ENCODE results near the gene CYP2C8. TPM values are rescaled to one million over a fixed set of nuclear protein-coding genes. Genes with fewer than 3 reads are reported as not detected.

Gene CYP2C8
- total and polyA plus RNA-seq, 4 donors = 1.8 to 7.0 (median 4.4) TPM

DNA sequence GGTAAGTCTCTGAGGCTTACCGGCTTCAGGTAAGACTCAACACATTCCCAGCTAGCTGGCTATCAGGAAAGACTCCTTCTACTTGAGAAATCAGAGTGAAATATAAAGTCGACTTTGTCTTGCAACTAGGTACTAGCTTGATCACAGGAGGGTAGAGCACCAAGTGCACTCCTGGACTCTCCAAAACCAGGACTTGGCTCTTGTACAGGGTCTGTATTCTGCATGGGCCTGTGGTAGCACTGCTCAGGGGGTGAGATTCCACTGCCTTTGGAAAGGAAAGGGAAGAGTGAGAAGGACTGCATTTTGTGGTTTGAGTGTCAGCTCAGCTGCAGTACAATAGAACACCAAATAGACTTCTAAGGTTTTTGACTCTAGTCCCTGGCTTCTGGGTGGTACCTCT, 19.4 kb downstream of the CYP2C8 start:
- Histone ChIP-seq H3K4me3 (ENCODE audit: low read depth, low read length) (no peak overlapping the region), H3K9me3 (ENCODE audit: control insufficient read depth, insufficient read depth, low read length) (no peaks in the 10 kb centered on the region), H3K4me1 (ENCODE audit: control insufficient read depth, insufficient read depth, low read length) (no peaks in the 10 kb centered on the region), H3K27me3 (ENCODE audit: control insufficient read depth, insufficient read depth, low read length) (no peaks in the 10 kb centered on the region), H3K36me3 (ENCODE audit: control insufficient read depth, insufficient read depth, low read length) (no peaks in the 10 kb centered on the region), H3K27ac (ENCODE audit: low read depth, low read length) (no peak overlapping the region)
- DNase-seq (ENCODE audit: low read depth in 4 of 6, low spot score in 6 of 6) = no peak
- 88% methylated on average over 1 of the region's 2 CpGs for WGBS (ENCODE audit: insufficient coverage)

DNA sequence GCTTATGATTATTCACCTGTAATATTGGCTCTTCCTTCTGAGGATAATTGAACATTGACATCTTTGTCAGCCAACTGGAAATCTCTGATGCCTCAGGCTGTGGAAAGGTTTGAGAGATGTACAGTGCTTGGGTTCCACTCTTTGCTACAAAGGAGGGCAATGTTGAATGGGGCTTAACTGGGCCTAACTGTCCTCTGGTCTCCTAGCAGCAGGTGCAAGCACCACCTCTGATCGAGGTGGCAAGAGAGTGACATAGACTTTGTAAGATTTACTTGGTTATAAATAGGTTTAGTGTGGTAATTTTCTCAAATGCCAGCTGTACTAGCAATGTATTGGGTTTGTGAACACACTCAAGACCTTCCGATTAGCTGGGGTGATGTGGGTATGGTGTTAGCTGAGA, 21.1 kb downstream of the CYP2C8 start:
- Histone ChIP-seq H3K27me3 (ENCODE audit: control insufficient read depth, insufficient read depth, low read length) (no peaks in the 10 kb centered on the region), H3K9me3 (ENCODE audit: control insufficient read depth, insufficient read depth, low read length) (no peaks in the 10 kb centered on the region), H3K36me3 (ENCODE audit: control insufficient read depth, insufficient read depth, low read length) (no peaks in the 10 kb centered on the region), H3K4me3 (ENCODE audit: low read depth, low read length) (no peak overlapping the region), H3K27ac (ENCODE audit: low read depth, low read length) (no peak overlapping the region), H3K4me1 (ENCODE audit: control insufficient read depth, insufficient read depth, low read length) (no peaks in the 10 kb centered on the region)
- no peak for DNase-seq (ENCODE audit: low read depth in 4 of 6, low spot score in 6 of 6)
- 90% methylated on average over 1 of the region's 2 CpGs for WGBS (ENCODE audit: insufficient coverage)

DNA sequence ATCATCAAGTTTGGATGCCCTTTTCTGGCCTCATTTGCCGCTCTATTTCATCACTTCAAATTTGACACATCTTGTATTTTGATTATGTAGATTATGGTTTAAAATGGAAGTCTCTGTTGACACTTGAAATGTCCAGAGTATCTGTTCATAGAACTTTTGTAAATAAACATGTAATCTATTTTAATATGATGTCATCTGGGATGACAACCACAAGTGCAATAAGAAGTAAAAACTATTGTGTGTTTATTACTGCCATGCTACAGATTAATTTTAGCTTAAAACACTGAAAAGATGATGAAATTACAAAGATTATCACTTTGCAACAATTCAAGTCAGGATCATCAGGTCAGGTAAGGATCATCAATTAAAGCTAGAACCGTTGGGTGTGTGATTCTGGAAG, 30.0 kb downstream of the CYP2C8 start:
- H3K27ac ChIP-seq (ENCODE audit: low read depth, low read length) = no peak overlapping the region
- H3K4me1 ChIP-seq (ENCODE audit: control insufficient read depth, insufficient read depth, low read length) = no peaks in the 10 kb centered on the region
- H3K27me3 ChIP-seq (ENCODE audit: control insufficient read depth, insufficient read depth, low read length) = no peaks in the 10 kb centered on the region
- no peak for DNase-seq (ENCODE audit: low read depth in 4 of 6, low spot score in 6 of 6)
- no peak overlapping the region for H3K4me3 ChIP-seq (ENCODE audit: low read depth, low read length)
- no CpG with 5 or more reads among the region's 2 CpGs for WGBS (ENCODE audit: insufficient coverage)
- H3K9me3 ChIP-seq (ENCODE audit: control insufficient read depth, insufficient read depth, low read length) = no peaks in the 10 kb centered on the region
- H3K36me3 ChIP-seq (ENCODE audit: control insufficient read depth, insufficient read depth, low read length) = no peaks in the 10 kb centered on the region

DNA sequence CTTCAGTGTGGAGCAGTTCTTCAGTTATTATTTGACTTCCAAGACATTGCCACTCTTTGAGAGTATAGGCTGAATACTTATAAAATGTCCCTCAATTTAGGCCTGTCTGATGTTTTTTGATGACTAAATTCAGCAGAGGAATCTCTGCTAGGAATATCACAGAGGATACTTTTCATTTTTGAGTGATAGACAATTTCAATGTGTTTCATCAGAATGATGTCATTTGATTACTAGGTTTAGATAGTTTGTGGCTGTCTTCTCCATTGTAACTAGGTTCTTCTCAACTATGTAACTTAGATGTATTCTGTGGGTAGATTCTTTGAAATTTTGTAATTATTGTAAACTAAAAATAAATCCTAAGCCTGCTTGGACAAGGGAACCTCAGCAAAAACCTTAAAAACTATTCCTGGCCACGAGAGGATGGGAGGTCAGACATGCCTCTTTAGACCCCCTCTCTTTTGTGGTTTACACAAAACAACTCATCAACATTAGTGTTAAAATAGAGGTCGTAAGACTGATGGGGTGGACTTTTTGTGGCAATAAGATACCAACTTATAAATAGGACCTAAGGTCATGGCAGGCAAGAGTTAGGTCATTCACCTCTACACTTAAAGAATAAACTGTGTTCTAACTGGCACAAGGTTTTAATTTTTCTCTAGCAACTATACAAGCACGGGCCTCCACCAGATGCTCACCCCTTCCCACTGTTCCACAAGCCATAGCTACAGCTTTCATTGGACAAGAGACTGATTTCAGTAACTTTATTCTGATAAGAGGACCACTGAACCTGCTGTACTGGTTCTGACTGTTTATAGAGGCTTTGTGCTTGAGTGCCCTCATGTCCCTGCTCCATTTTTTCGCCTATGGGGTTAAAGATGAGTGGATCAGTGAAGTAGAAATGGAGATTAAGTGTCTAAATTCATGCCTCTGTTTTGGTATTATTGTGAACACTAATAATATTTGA, 33.7 kb downstream of the CYP2C8 start:
- no peak for DNase-seq (ENCODE audit: low read depth in 4 of 6, low spot score in 6 of 6)
- Histone ChIP-seq H3K9me3 (ENCODE audit: control insufficient read depth, insufficient read depth, low read length) (no peaks in the 10 kb centered on the region), H3K4me1 (ENCODE audit: control insufficient read depth, insufficient read depth, low read length) (no peaks in the 10 kb centered on the region), H3K27me3 (ENCODE audit: control insufficient read depth, insufficient read depth, low read length) (no peaks in the 10 kb centered on the region), H3K4me3 (ENCODE audit: low read depth, low read length) (no peak overlapping the region), H3K27ac (ENCODE audit: low read depth, low read length) (no peak overlapping the region), H3K36me3 (ENCODE audit: control insufficient read depth, insufficient read depth, low read length) (no peaks in the 10 kb centered on the region)
- 100% methylated on average over 1 of the region's 4 CpGs for WGBS (ENCODE audit: insufficient coverage)

DNA sequence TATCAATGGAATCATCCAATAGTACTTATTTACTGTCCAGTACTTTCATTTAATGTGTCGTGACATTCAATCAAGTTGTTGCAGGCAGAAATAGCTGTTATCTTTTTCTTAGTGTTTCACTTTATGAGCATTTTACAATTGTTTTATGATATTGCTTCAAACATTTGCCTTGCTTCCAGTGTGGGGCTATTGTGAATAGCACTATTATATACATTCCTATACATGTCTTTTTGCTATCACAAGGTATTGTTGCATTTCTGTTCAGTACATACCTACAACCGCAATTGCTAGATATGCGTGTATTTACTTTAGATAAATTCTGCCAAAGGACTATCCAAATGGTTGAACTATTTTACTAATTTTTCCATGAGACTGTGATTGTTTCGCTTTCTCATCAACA, 34.9 kb downstream of the CYP2C8 start:
- Histone ChIP-seq H3K4me3 (ENCODE audit: low read depth, low read length) (no peak overlapping the region), H3K4me1 (ENCODE audit: control insufficient read depth, insufficient read depth, low read length) (no peaks in the 10 kb centered on the region), H3K36me3 (ENCODE audit: control insufficient read depth, insufficient read depth, low read length) (no peaks in the 10 kb centered on the region), H3K9me3 (ENCODE audit: control insufficient read depth, insufficient read depth, low read length) (no peaks in the 10 kb centered on the region), H3K27ac (ENCODE audit: low read depth, low read length) (no peak overlapping the region), H3K27me3 (ENCODE audit: control insufficient read depth, insufficient read depth, low read length) (no peaks in the 10 kb centered on the region)
- 100% methylated on average over 1 of the region's 4 CpGs for WGBS (ENCODE audit: insufficient coverage)
- DNase-seq (ENCODE audit: low read depth in 4 of 6, low spot score in 6 of 6) = no peak

DNA sequence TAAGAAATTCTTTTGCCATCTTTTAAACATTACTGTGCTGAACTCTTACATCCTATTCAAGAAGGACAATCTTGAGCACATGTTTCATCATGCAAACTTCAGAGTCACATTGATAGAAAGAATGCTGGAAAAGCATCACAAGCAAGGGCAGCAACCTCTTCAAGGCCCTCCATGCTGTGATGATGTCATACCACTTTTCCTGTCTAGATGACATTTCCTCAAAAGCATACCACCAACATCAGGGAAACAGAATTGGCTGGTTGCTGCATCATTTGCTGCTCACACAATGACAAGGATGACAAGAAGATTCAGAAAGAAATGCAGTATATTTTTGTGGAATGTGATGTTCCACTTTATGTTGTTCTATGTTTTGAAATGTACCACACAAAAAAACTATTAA, 37.6 kb downstream of the CYP2C8 start:
- no peak overlapping the region for H3K4me3 ChIP-seq (ENCODE audit: low read depth, low read length)
- H3K9me3 ChIP-seq (ENCODE audit: control insufficient read depth, insufficient read depth, low read length) = no peaks in the 10 kb centered on the region
- H3K27me3 ChIP-seq (ENCODE audit: control insufficient read depth, insufficient read depth, low read length) = no peaks in the 10 kb centered on the region
- H3K4me1 ChIP-seq (ENCODE audit: control insufficient read depth, insufficient read depth, low read length) = no peaks in the 10 kb centered on the region
- no peak overlapping the region for H3K27ac ChIP-seq (ENCODE audit: low read depth, low read length)
- no peak for DNase-seq (ENCODE audit: low read depth in 4 of 6, low spot score in 6 of 6)
- H3K36me3 ChIP-seq (ENCODE audit: control insufficient read depth, insufficient read depth, low read length) = no peaks in the 10 kb centered on the region

DNA sequence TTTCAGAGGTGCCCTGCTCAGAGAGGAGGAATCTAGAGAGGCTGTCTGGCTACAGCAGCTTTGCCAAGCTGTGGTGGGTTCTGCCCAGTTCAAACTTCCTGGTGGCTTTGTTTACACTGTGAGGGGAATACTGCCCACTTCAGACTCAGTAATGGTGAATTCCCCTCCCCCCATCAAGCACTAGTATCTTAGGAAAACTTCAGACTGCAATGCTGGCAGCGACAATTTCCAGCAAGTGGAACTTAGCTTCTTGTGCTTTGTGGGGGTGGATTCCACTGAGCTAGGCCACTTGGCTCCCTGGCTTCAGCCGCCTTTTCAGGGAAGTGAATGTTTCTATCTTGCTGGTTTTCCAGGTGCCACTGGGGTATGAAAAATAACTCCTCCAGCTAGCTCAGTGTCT, 42.8 kb downstream of the CYP2C8 start:
- Histone ChIP-seq H3K36me3 (ENCODE audit: control insufficient read depth, insufficient read depth, low read length) (no peaks in the 10 kb centered on the region), H3K27me3 (ENCODE audit: control insufficient read depth, insufficient read depth, low read length) (no peaks in the 10 kb centered on the region), H3K4me1 (ENCODE audit: control insufficient read depth, insufficient read depth, low read length) (no peaks in the 10 kb centered on the region), H3K4me3 (ENCODE audit: low read depth, low read length) (no peak overlapping the region), H3K9me3 (ENCODE audit: control insufficient read depth, insufficient read depth, low read length) (no peaks in the 10 kb centered on the region), H3K27ac (ENCODE audit: low read depth, low read length) (no peak overlapping the region)
- WGBS (ENCODE audit: insufficient coverage) = 94% methylated on average over 2 of the region's 2 CpGs
- no peak for DNase-seq (ENCODE audit: low read depth in 4 of 6, low spot score in 6 of 6)

DNA sequence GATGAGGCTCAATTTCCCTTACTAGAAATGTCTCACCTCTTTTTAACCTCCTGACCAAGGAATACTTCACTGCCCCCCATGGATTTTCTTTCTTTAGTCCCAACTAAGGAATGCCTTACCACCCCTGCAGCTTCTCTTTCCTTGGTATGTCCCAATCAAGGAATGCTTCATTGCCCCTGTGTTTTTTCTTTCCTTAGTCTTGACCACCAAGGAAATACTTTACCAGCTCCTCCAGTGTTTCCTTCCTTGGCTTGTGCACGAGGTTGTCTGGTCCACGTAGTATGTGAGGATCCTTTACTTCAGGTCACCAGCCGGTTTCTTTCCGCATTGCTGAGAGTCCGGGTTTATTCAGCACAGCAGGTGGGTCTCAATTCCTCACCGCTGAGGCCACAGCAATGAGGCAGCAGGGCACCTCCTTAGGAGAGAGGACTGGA, 71.5 kb downstream of the CYP2C8 start:
- H3K36me3 ChIP-seq (ENCODE audit: control insufficient read depth, insufficient read depth, low read length) = no peaks in the 10 kb centered on the region
- H3K9me3 ChIP-seq (ENCODE audit: control insufficient read depth, insufficient read depth, low read length) = no peaks in the 10 kb centered on the region
- no peak overlapping the region for H3K4me3 ChIP-seq (ENCODE audit: low read depth, low read length)
- DNase-seq (ENCODE audit: low read depth in 4 of 6, low spot score in 6 of 6) = no peak
- H3K4me1 ChIP-seq (ENCODE audit: control insufficient read depth, insufficient read depth, low read length) = no peaks in the 10 kb centered on the region
- 49% methylated on average over 6 of the region's 6 CpGs for WGBS (ENCODE audit: insufficient coverage)
- no peak overlapping the region for H3K27ac ChIP-seq (ENCODE audit: low read depth, low read length)
- no peaks in the 10 kb centered on the region for H3K27me3 ChIP-seq (ENCODE audit: control insufficient read depth, insufficient read depth, low read length)

DNA sequence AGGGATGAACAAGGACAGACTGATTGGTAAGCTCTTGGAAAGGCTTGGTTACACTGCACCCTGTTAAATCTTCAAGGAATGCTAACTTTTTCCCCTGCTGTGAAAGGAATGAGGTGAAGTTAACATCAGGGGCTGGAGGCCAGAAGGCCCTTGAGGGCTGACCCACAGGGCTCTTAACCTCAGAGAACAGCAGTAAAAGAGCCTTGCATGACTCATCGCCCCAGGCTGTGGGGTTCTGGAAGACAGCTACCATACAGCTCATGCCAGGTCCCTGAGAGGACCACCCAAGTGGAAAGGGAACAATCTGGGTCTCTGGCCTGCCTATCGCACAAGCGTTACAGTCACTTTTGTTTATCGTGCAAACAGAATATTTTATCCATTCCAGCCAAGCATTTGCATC, 76.5 kb downstream of the CYP2C8 start:
- no peak for DNase-seq (ENCODE audit: low read depth in 4 of 6, low spot score in 6 of 6)
- Histone ChIP-seq H3K9me3 (ENCODE audit: control insufficient read depth, insufficient read depth, low read length) (peaks cover 6% of the 10 kb centered on the region), H3K27ac (ENCODE audit: low read depth, low read length) (no peak overlapping the region), H3K4me1 (ENCODE audit: control insufficient read depth, insufficient read depth, low read length) (no peaks in the 10 kb centered on the region), H3K27me3 (ENCODE audit: control insufficient read depth, insufficient read depth, low read length) (no peaks in the 10 kb centered on the region), H3K4me3 (ENCODE audit: low read depth, low read length) (no peak overlapping the region), H3K36me3 (ENCODE audit: control insufficient read depth, insufficient read depth, low read length) (no peaks in the 10 kb centered on the region)
- 75% methylated on average over 3 of the region's 4 CpGs for WGBS (ENCODE audit: insufficient coverage)

DNA sequence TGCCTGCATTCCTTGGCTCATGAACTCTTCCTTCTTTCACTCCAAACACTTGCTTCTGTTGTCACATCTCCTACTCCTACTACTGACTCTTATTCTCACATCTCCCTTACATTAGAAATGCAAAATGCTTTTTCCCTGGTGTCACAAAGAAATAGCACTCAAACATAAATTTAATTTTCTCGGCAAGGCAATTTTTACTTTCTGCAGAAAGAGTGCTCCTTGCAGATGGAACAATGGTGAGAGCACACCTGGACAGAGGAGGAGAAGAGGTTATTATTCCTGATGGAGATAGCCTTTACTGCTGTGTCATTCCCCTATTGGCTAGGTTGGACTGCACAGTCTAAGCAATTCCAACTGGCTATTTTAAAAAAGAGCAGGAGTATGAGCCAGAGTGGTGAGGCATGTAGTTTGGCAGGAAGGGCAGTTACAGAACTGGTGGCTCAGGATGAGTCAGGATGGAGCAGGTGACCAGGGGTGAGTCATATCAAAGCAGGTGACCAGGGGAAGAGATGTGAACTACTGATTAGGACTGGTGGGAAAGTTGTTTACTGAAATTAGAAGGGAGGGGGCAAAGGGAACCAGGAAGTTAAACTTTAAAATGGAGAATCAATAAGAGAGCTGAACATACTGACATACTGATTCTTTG, 77.9 kb downstream of the CYP2C8 start:
- no CpG with 5 or more reads among the region's 1 CpG for WGBS (ENCODE audit: insufficient coverage)

More for the DNA sequence above, 77.9 kb downstream of the CYP2C8 start:
- Histone ChIP-seq H3K9me3 (ENCODE audit: control insufficient read depth, insufficient read depth, low read length) (peaks cover 6% of the 10 kb centered on the region), H3K36me3 (ENCODE audit: control insufficient read depth, insufficient read depth, low read length) (no peaks in the 10 kb centered on the region), H3K4me1 (ENCODE audit: control insufficient read depth, insufficient read depth, low read length) (no peaks in the 10 kb centered on the region), H3K4me3 (ENCODE audit: low read depth, low read length) (no peak overlapping the region), H3K27ac (ENCODE audit: low read depth, low read length) (no peak overlapping the region), H3K27me3 (ENCODE audit: control insufficient read depth, insufficient read depth, low read length) (no peaks in the 10 kb centered on the region)
- no peak for DNase-seq (ENCODE audit: low read depth in 4 of 6, low spot score in 6 of 6)

All from spinal cord (tissue), 10 donors.